HEK293 (cell line): ENCODE data around the gene INO80B.

Experiments
- CTCF ChIP-seq: fragments of 450-650 bp; formaldehyde crosslinking; IDR thresholded peaks from 2 replicates; pipeline ENCODE4 v1.5.1; 2016; ENCODE audit warnings: missing biosample characterization, missing genetic modification characterization
- WT1 ChIP-seq: fragments of 450-650 bp; formaldehyde crosslinking; IDR thresholded peaks from 2 replicates; pipeline ENCODE4 v1.5.1; 2016; ENCODE audit warnings: missing biosample characterization, missing genetic modification characterization
- ZBTB49 ChIP-seq: fragments of 450-650 bp; formaldehyde crosslinking; IDR thresholded peaks from 2 replicates; pipeline ENCODE4 v1.5.1; 2016; ENCODE audit warnings: missing biosample characterization, missing genetic modification characterization, low read depth
- ZNF398 ChIP-seq: fragments of 450-650 bp; formaldehyde crosslinking; IDR thresholded peaks from 2 replicates; pipeline ENCODE4 v1.5.1; 2017; ENCODE audit warnings: missing biosample characterization, missing genetic modification characterization
- ZNF433 ChIP-seq: fragments of 450-650 bp; formaldehyde crosslinking; IDR thresholded peaks from 2 replicates; pipeline ENCODE4 v1.5.1; 2016; ENCODE audit warnings: missing biosample characterization, missing genetic modification characterization, low read depth
- ZNF555 ChIP-seq: fragments of 450-650 bp; formaldehyde crosslinking; conservative IDR thresholded peaks from 2 replicates; pipeline ENCODE4 v1.5.1; 2017; ENCODE audit warnings: missing biosample characterization, mild to moderate bottlenecking, missing genetic modification characterization, inconsistent platforms
- ZNF707 ChIP-seq: fragments of 450-650 bp; formaldehyde crosslinking; IDR thresholded peaks from 2 replicates; pipeline ENCODE4 v1.5.1; 2016; ENCODE audit warnings: missing biosample characterization, missing genetic modification characterization

- TF ChIP-seq ZNF707 (no peak), WT1 (tag by site-specific recombination) (no peak), CTCF (tag by site-specific recombination) (no peak), ZBTB49 (tag by site-specific recombination) (no peak), ZNF555 (tag by site-specific recombination) (no peak), ZNF433 (tag by site-specific recombination) (no peak), ZNF398 (tag by site-specific recombination) (no peak)
These were observed 20.0 kb downstream of the INO80B start for GRCh38 chr2:74474899-74475298.
